Measurements from ENCODE around the gene JUND.

The JUND gene

GRCh38 chr19:18234194-18234593 lies 47.2 kb downstream of the JUND start:
- no peak for DNase-seq (ENCODE audit: low read depth)

GRCh38 chr19:18233224-18233825 lies 48.1 kb downstream of the JUND start:
- no peak for DNase-seq (ENCODE audit: low read depth)

GRCh38 chr19:18232540-18233223 lies 48.7 kb downstream of the JUND start:
- no peak for DNase-seq (ENCODE audit: low read depth)

- DNase-seq (ENCODE audit: low read depth), result no peak
Measured at GRCh38 chr19:18231775-18232174, 49.6 kb downstream of the JUND start.

- DNase-seq (ENCODE audit: low read depth), result no peak
Measured at GRCh38 chr19:18230941-18231734, 50.3 kb downstream of the JUND start.

- no peak for DNase-seq (ENCODE audit: low read depth)
Measured at GRCh38 chr19:18229915-18230314, 51.5 kb downstream of the JUND start.
